Measurements from ENCODE around the gene UNC13B. TPM values are rescaled to one million over a fixed set of nuclear protein-coding genes. Genes with fewer than 3 reads are reported as not detected.

UNC13B gene
- total RNA-seq, 1 experiment from 2014 or later: 17.6 TPM

GRCh38 chr9:35116539-35116897 is 45.3 kb upstream of the UNC13B start:
- no TSS peak for BruUV-seq (replicated peaks)
- Histone ChIP-seq H3K4me2 (ENCODE audit: low read length) (peak overlapping the region; percentile 98), H3K4me1 (ENCODE audit: control insufficient read depth in 1 of 2, insufficient read depth in 2 of 2, low read length in 2 of 2) (peaks cover 35 to 55% of the 10 kb centered on the region in 2 experiments), H3K27ac (ENCODE audit: low read depth, low read length) (peak overlapping the region; percentile 56; the same call in 1 of the 2 replicates), H3K27me3 (ENCODE audit: insufficient read depth, low read length) (no peaks in the 10 kb centered on the region), H3K36me3 (ENCODE audit: control insufficient read depth in 1 of 2, insufficient read depth in 2 of 2, low read length in 2 of 2) (no peaks in the 10 kb centered on the region), H2AFZ (ENCODE audit: low read depth, low read length, poor library complexity, severe bottlenecking) (peak overlapping the region; percentile 91), H3K9ac (ENCODE audit: low read length) (peak overlapping the region; percentile 52), H3K9me3 (ENCODE audit: control insufficient read depth in 1 of 2, insufficient read depth in 1 of 2, low read depth in 1 of 2, low read length in 2 of 2) (no peaks in the 10 kb centered on the region), H3K4me3 (replicated peaks in 1 of 2; ENCODE audit: low read depth in 1 of 2, low read length in 2 of 2) (peak overlapping the region; percentile 58 to 68), H3K9me2 (ENCODE audit: insufficient read depth) (no peaks in the 10 kb centered on the region), H3K79me2 (ENCODE audit: insufficient read depth, low read length) (no peaks in the 10 kb centered on the region), H4K20me1 (ENCODE audit: insufficient read depth) (no peaks in the 10 kb centered on the region)
- intact Hi-C loops (cut with micrococcal nuclease): loop anchor here (1.0 to 10.0 kb wide), 6 partner anchors 46 to 538 kb away; partner anchors contain the start of genes CCDC107, RMRP, SIT1 and UNC13B
- ChIA-PET CTCF (interaction anchor here (0.8 to 2.8 kb wide), 19 partner anchors 9 to 487 kb away, joined by 3 to 22 read pairs (median 5); partner anchors contain the start of genes FANCG, STOML2 and UNC13B), RAD21 (ENCODE audit: low non-redundant PET in 1 of 2, low total read pairs in 2 of 2, uncharacterized antibody in 2 of 2, unreplicated experiment in 2 of 2) (interaction anchor here (1.1 to 1.8 kb wide), 5 partner anchors 142 to 360 kb away, joined by 3 to 7 read pairs (median 4); no protein-coding TSS in a partner anchor), POLR2A (interaction anchor here (1.2 kb wide), 1 partner anchor 142 kb away, joined by 4 read pairs; no protein-coding TSS in a partner anchor)
- peak; percentile 3 for ATAC-seq
- no peak for DNase-seq (ENCODE audit: low read depth, low spot score)
- no peak for TF ChIP-seq POLR2A (IDR thresholded peaks at IDR 0.05; ENCODE audit: borderline replicate concordance, extremely low read depth, insufficient read depth, insufficient read length)
- TF ChIP-seq, protein P1, sequence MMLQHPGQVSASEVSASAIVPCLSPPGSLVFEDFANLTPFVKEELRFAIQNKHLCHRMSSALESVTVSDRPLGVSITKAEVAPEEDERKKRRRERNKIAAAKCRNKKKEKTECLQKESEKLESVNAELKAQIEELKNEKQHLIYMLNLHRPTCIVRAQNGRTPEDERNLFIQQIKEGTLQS (IDR thresholded peaks at IDR 0.05): no peak

DNA sequence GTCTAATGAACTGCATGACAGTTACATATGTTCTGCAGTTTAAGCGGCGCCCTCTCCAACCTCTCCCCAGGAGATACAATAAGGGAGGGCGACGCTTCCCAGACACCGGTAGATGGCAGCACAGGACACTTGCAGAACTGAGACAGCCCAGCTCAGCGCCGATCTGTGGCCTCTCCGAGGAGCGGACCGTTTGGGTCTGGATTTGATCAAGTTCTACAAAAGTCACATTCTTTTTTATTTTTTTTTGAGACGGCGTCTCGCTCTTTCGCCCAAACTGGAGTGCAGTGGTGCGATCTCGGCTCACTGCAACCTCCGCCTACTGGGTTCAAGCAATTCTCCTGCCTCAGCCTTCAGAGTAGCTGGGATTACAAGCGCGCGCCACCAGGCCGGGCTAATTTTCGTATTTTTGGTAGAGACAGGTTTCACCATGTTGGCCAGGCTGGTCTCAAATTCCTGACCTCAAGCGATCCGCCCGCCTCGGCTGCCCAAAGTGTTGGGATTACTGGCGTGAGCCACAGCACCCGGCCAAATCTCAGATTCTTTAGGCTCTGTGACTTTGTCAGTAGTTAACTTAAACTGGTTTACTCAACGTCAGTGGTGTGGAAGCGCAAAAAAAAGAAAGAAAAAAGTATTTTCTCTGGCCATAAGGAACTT is 44.8 kb upstream of the UNC13B start:
- peak overlapping the region; percentile 91 for H2AFZ ChIP-seq (ENCODE audit: low read depth, low read length, poor library complexity, severe bottlenecking)
- CTCF ChIA-PET: interaction anchor here (0.8 to 2.8 kb wide), 17 partner anchors 13 to 437 kb away, joined by 3 to 22 read pairs (median 5); partner anchors contain the start of genes FANCG, STOML2 and UNC13B
- no peak overlapping the region for H3K27ac ChIP-seq (ENCODE audit: low read depth, low read length)

More for the DNA sequence above, 44.8 kb upstream of the UNC13B start:
- peak; percentile 11 for TF ChIP-seq YY1 (IDR thresholded peaks at IDR 0.05; ENCODE audit: extremely low read depth, insufficient replicate concordance, low read depth, low read length)
- TF ChIP-seq JUND (IDR thresholded peaks at IDR 0.05): no peak
- TF ChIP-seq EZH2phosphoT487 (IDR thresholded peaks at IDR 0.05; ENCODE audit: borderline replicate concordance): no peak
- TF ChIP-seq, protein P2, sequence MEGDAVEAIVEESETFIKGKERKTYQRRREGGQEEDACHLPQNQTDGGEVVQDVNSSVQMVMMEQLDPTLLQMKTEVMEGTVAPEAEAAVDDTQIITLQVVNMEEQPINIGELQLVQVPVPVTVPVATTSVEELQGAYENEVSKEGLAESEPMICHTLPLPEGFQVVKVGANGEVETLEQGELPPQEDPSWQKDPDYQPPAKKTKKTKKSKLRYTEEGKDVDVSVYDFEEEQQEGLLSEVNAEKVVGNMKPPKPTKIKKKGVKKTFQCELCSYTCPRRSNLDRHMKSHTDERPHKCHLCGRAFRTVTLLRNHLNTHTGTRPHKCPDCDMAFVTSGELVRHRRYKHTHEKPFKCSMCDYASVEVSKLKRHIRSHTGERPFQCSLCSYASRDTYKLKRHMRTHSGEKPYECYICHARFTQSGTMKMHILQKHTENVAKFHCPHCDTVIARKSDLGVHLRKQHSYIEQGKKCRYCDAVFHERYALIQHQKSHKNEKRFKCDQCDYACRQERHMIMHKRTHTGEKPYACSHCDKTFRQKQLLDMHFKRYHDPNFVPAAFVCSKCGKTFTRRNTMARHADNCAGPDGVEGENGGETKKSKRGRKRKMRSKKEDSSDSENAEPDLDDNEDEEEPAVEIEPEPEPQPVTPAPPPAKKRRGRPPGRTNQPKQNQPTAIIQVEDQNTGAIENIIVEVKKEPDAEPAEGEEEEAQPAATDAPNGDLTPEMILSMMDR (IDR thresholded peaks at IDR 0.05 in 2 of 3, conservative IDR thresholded peaks at IDR 0.05 in 1 of 3; ENCODE audit: borderline replicate concordance in 1 of 3, insufficient read depth in 1 of 3, low read depth in 2 of 3, low read length in 2 of 3): peak in 2 of 3 experiments; percentile 92 to 95; a peak in 4 of 6 replicates
- intact Hi-C loops (cut with micrococcal nuclease): loop anchor here (1.0 to 10.0 kb wide), 6 partner anchors 45 to 538 kb away; partner anchors contain the start of genes CCDC107, RMRP, SIT1 and UNC13B
- H4K20me1 ChIP-seq (ENCODE audit: insufficient read depth): no peaks in the 10 kb centered on the region
- H3K9me2 ChIP-seq (ENCODE audit: insufficient read depth): no peaks in the 10 kb centered on the region
- no peaks in the 10 kb centered on the region for H3K9me3 ChIP-seq (ENCODE audit: control insufficient read depth in 1 of 2, insufficient read depth in 1 of 2, low read depth in 1 of 2, low read length in 2 of 2)
- ATAC-seq (peak; percentile 69), DNase-seq (ENCODE audit: low read depth, low spot score) (peak; percentile 86)
- peak overlapping the region; percentile 58 to 68 for H3K4me3 ChIP-seq (replicated peaks in 1 of 2; ENCODE audit: low read depth in 1 of 2, low read length in 2 of 2)
- no TSS peak for BruUV-seq (replicated peaks)
- no peaks in the 10 kb centered on the region for H3K27me3 ChIP-seq (ENCODE audit: insufficient read depth, low read length)
- RAD21 ChIA-PET (ENCODE audit: low non-redundant PET in 1 of 2, low total read pairs in 2 of 2, uncharacterized antibody in 2 of 2, unreplicated experiment in 2 of 2): interaction anchor here (1.1 to 1.8 kb wide), 5 partner anchors 142 to 360 kb away, joined by 3 to 7 read pairs (median 4); no protein-coding TSS in a partner anchor
- POLR2A ChIA-PET: interaction anchor here (1.2 kb wide), 1 partner anchor 142 kb away, joined by 4 read pairs; no protein-coding TSS in a partner anchor
- H3K4me1 ChIP-seq (ENCODE audit: control insufficient read depth in 1 of 2, insufficient read depth in 2 of 2, low read length in 2 of 2): peaks cover 32 to 50% of the 10 kb centered on the region in 2 experiments
- H3K9ac ChIP-seq (ENCODE audit: low read length): peak overlapping the region; percentile 52
- peak overlapping the region; percentile 98 for H3K4me2 ChIP-seq (ENCODE audit: low read length)
- H3K79me2 ChIP-seq (ENCODE audit: insufficient read depth, low read length): no peaks in the 10 kb centered on the region
- no peaks in the 10 kb centered on the region for H3K36me3 ChIP-seq (ENCODE audit: control insufficient read depth in 1 of 2, insufficient read depth in 2 of 2, low read length in 2 of 2)
